Vagina (tissue), 2 donors: ENCODE measurements around the gene IRF9.

Experiments used
- CTCF ChIP-seq, 3 experiments: fragments of 450-650 bp in 2 of 3; fragments of 200-600 bp in 1 of 3; sonication (generic) in 1 of 3; IDR thresholded peaks; one replicate each; pipeline ENCODE4 v1.5.1; 2017 to 2019; ENCODE audit warnings: antibody characterized with exemption in 3 of 3, mild to moderate bottlenecking in 2 of 3, moderate library complexity in 2 of 3
- POLR2A ChIP-seq, 2 donors: fragments of 450-650 bp; IDR thresholded peaks; one replicate each; pipeline ENCODE4 v1.6.1; 2017; ENCODE audit warnings: antibody characterized with exemption in 2 of 2, mild to moderate bottlenecking in 2 of 2, moderate library complexity in 2 of 2
- POLR2AphosphoS5 ChIP-seq, 2 donors: sonication (generic); formaldehyde crosslinking; IDR thresholded peaks; one replicate each; pipeline ENCODE4 v1.9.0; 2017; ENCODE audit warnings: antibody characterized with exemption in 2 of 2, mild to moderate bottlenecking in 2 of 2, low read depth in 1 of 2; ENCODE audit not compliant: insufficient read depth in 1 of 2

GRCh38 chr14:24184104-24184970 lies 23.3 kb downstream of the IRF9 start:
- TF ChIP-seq POLR2A (IDR thresholded peaks at IDR 0.05) (no peak), POLR2AphosphoS5 (IDR thresholded peaks at IDR 0.05; ENCODE audit: insufficient read depth in 1 of 2, low read depth in 1 of 2) (no peak), CTCF (IDR thresholded peaks at IDR 0.05) (no peak)
